Thyroid gland (tissue), 4 donors: ENCODE measurements around the gene ARPP21. TPM values are rescaled to one million over a fixed set of nuclear protein-coding genes. Genes with fewer than 3 reads are reported as not detected.

Source experiments
- DNase-seq, 2 donors: peaks; one replicate each; pipeline ENCODE4 v3.0.0-alpha.2; 2019
- H3K27ac ChIP-seq, 3 donors: fragments of 200-600 bp; sonication (generic); 1 replicate in 2 of 3; 2 replicates in 1 of 3; pipeline ENCODE4 v1.5.1; 2016 to 2019; ENCODE audit warnings: mild to moderate bottlenecking in 1 of 3, moderate library complexity in 1 of 3
- H3K27me3 ChIP-seq: fragments of 200-600 bp; sonication (generic); one replicate; pipeline ENCODE4 v1.5.1; 2019
- H3K36me3 ChIP-seq, 2 donors: fragments of 200-600 bp; sonication (generic); one replicate each; pipeline ENCODE4 v1.5.1; 2016 to 2019
- H3K4me1 ChIP-seq, 2 donors: fragments of 200-600 bp; sonication (generic); one replicate each; pipeline ENCODE4 v1.5.1; 2017 to 2019
- H3K4me3 ChIP-seq, 3 donors: fragments of 200-600 bp; sonication (generic); replicated peaks in 1 of 3; 1 replicate in 2 of 3; 2 replicates in 1 of 3; pipeline ENCODE4 v1.5.1; 2016; ENCODE audit warnings: mild to moderate bottlenecking in 1 of 3
- H3K9me3 ChIP-seq: fragments of 200-600 bp; sonication (generic); one replicate; pipeline ENCODE4 v1.5.1; 2017
- CTCF ChIP-seq, 6 experiments: fragments of 200-600 bp in 3 of 6; fragments of 450-650 bp in 3 of 6; sonication (generic) in 3 of 6; IDR thresholded peaks; one replicate each; pipeline ENCODE4 v1.5.1; 2016 to 2019; ENCODE audit warnings: antibody characterized with exemption in 6 of 6, mild to moderate bottlenecking in 2 of 6, inconsistent platforms in 1 of 6, moderate library complexity in 1 of 6
- POLR2A ChIP-seq, 2 donors: fragments of 450-650 bp; IDR thresholded peaks; one replicate each; pipeline ENCODE4 v1.6.1; 2017; ENCODE audit warnings: antibody characterized with exemption in 2 of 2, mild to moderate bottlenecking in 2 of 2, moderate library complexity in 1 of 2
- WGBS, 2 donors: methylation state at CpG; one replicate each; pipeline ENCODE4 v1.1.5; 2017; 5-methylcytosine and 5-hydroxymethylcytosine counted together
- intact Hi-C: fragments of 100-400 bp; cut with DNase I; formaldehyde crosslinking; loops from one replicate; pipeline ENCODE4 v1.15.1; 2023
- total RNA-seq, 4 donors: library from RNA; depleted of rRNA; stranded (reverse); fragments of >200 nt; gene quantifications; one replicate each; pipeline ENCODE4 v1.2.3, GENCODE V29; 2016

ARPP21 gene
- total RNA-seq, 4 donors from 2014 or later = not detected

GRCh38 chr3:35641331-35641730 lies 2.0 kb downstream of the ARPP21 start:
- Histone ChIP-seq H3K27me3 (peaks cover 12% of the 10 kb centered on the region), H3K9me3 (no peaks in the 10 kb centered on the region), H3K36me3 (no peaks in the 10 kb centered on the region), H3K4me1 (peaks cover 4 to 12% of the 10 kb centered on the region in 2 donors), H3K4me3 (no peak overlapping the region), H3K27ac (no peak overlapping the region)
- intact Hi-C loops = no loop called here
- WGBS, 2 donors = 74 to 87% methylated on average over 1 of the region's 1 CpG
- no peak for DNase-seq
- TF ChIP-seq CTCF (IDR thresholded peaks at IDR 0.05) (no peak), POLR2A (IDR thresholded peaks at IDR 0.05) (no peak)

- Histone ChIP-seq H3K27ac (no peak overlapping the region), H3K4me1 (peaks cover 4 to 12% of the 10 kb centered on the region in 2 donors), H3K27me3 (peaks cover 12% of the 10 kb centered on the region), H3K36me3 (no peaks in the 10 kb centered on the region), H3K9me3 (no peaks in the 10 kb centered on the region), H3K4me3 (no peak overlapping the region)
- TF ChIP-seq CTCF (IDR thresholded peaks at IDR 0.05) (no peak), POLR2A (IDR thresholded peaks at IDR 0.05) (no peak)
- intact Hi-C loops = no loop called here
- no peak for DNase-seq
- 92 to 96% methylated on average over 4 of the region's 4 CpGs for WGBS, 2 donors
These were observed 2.7 kb downstream of the ARPP21 start for GRCh38 chr3:35641920-35642527.

- intact Hi-C loops = no loop called here
These were observed 4.2 kb downstream of the ARPP21 start for GRCh38 chr3:35643495-35643894.

GRCh38 chr3:35644451-35644850 lies 5.1 kb downstream of the ARPP21 start:
- DNase-seq = no peak
- 93% methylated on average over 2 of the region's 2 CpGs for WGBS, 2 donors

More at GRCh38 chr3:35643495-35643894, 4.2 kb downstream of the ARPP21 start:
- Histone ChIP-seq H3K27ac (no peak overlapping the region), H3K4me3 (no peak overlapping the region), H3K36me3 (no peaks in the 10 kb centered on the region), H3K4me1 (peaks cover 4 to 12% of the 10 kb centered on the region in 2 donors), H3K27me3 (peaks cover 11% of the 10 kb centered on the region), H3K9me3 (no peaks in the 10 kb centered on the region)
- DNase-seq = no peak
- 82 to 84% methylated on average over 2 of the region's 2 CpGs for WGBS, 2 donors
- no peak for TF ChIP-seq POLR2A (IDR thresholded peaks at IDR 0.05)
- TF ChIP-seq CTCF (IDR thresholded peaks at IDR 0.05) = no peak

More at GRCh38 chr3:35644451-35644850, 5.1 kb downstream of the ARPP21 start:
- H3K27ac ChIP-seq = no peak overlapping the region
- no peaks in the 10 kb centered on the region for H3K36me3 ChIP-seq
- H3K9me3 ChIP-seq = no peaks in the 10 kb centered on the region
- peaks cover 4 to 6% of the 10 kb centered on the region in 2 donors for H3K4me1 ChIP-seq
- intact Hi-C loops = no loop called here
- no peak overlapping the region for H3K4me3 ChIP-seq
- H3K27me3 ChIP-seq = peaks cover 3% of the 10 kb centered on the region
- TF ChIP-seq POLR2A (IDR thresholded peaks at IDR 0.05) = no peak
- TF ChIP-seq CTCF (IDR thresholded peaks at IDR 0.05) = no peak
